Measurements from ENCODE around the gene AVPI1. TPM values are rescaled to one million over a fixed set of nuclear protein-coding genes. Genes with fewer than 3 reads are reported as not detected.
"Not testable (repeated sequence)": the region's sequence is repeated elsewhere in the genome, so short reads cannot be mapped to it uniquely, and the experiment has no call there.

Gene AVPI1
- total RNA-seq, 1 donor from 2014 or later = 5.6 TPM

DNA sequence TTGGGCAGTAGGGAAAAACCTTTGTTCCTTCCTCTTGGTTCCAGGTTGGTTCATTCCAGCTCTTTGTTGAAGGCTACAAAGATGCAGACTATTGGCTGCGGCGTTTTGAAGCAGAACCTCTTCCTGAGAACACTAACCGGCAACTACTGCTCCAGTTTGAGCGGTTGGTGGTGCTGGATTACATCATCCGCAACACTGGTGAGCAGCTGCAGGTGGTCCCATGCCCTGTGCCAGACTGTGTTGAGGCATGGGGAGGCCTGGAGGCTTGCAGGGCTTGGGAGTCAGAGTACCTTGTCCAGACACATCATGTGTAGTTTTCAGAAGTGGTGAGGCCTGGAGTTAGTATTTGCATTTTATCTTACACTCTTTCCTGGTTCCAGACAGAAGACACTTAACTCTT, 30.3 kb downstream of the AVPI1 start:
- Mint-ChIP-seq H3K27me3 (ENCODE audit: low read depth, unreplicated experiment) (no peaks in the 10 kb centered on the region), H3K4me3 (ENCODE audit: unreplicated experiment) (no peak overlapping the region), H3K4me1 (ENCODE audit: low read depth, unreplicated experiment) (peaks cover 4% of the 10 kb centered on the region), H3K27ac (ENCODE audit: unreplicated experiment) (no peak overlapping the region), H3K36me3 (ENCODE audit: low read depth, unreplicated experiment) (peaks cover 22% of the 10 kb centered on the region), H3K9me3 (ENCODE audit: unreplicated experiment) (no peaks in the 10 kb centered on the region)
- DNase-seq (ENCODE audit: low read depth) = no peak
- Histone ChIP-seq H3K9ac (ENCODE audit: low read length) (no peak overlapping the region), H3K27me3 (ENCODE audit: insufficient read depth, low read length) (no peaks in the 10 kb centered on the region), H3K79me2 (ENCODE audit: insufficient read depth, low read length) (peaks cover under 1% of the 10 kb centered on the region), H3K4me1 (ENCODE audit: insufficient read depth, low read length) (peaks cover 3% of the 10 kb centered on the region), H3K4me3 (ENCODE audit: insufficient read depth, low read depth, low read length) (no peak overlapping the region), H2AFZ (ENCODE audit: low read depth, low read length) (no peak overlapping the region), H3K4me2 (ENCODE audit: low read length) (no peak overlapping the region), H3K27ac (ENCODE audit: low read depth, low read length) (no peak overlapping the region), H3K36me3 (ENCODE audit: insufficient read depth, low read length) (peaks cover 42% of the 10 kb centered on the region), H3K9me3 (ENCODE audit: insufficient read depth, low read depth, low read length) (no peaks in the 10 kb centered on the region), H4K20me1 (ENCODE audit: insufficient read depth, low read length) (peaks cover 8% of the 10 kb centered on the region)
- no peak for FAIRE-seq
- no peak for TF ChIP-seq EZH2 (IDR thresholded peaks at IDR 0.05; ENCODE audit: insufficient read depth, low read length)
- TF ChIP-seq, protein P1, sequence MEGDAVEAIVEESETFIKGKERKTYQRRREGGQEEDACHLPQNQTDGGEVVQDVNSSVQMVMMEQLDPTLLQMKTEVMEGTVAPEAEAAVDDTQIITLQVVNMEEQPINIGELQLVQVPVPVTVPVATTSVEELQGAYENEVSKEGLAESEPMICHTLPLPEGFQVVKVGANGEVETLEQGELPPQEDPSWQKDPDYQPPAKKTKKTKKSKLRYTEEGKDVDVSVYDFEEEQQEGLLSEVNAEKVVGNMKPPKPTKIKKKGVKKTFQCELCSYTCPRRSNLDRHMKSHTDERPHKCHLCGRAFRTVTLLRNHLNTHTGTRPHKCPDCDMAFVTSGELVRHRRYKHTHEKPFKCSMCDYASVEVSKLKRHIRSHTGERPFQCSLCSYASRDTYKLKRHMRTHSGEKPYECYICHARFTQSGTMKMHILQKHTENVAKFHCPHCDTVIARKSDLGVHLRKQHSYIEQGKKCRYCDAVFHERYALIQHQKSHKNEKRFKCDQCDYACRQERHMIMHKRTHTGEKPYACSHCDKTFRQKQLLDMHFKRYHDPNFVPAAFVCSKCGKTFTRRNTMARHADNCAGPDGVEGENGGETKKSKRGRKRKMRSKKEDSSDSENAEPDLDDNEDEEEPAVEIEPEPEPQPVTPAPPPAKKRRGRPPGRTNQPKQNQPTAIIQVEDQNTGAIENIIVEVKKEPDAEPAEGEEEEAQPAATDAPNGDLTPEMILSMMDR (IDR thresholded peaks at IDR 0.05; ENCODE audit: insufficient read depth, low read depth, low read length) = no peak

DNA sequence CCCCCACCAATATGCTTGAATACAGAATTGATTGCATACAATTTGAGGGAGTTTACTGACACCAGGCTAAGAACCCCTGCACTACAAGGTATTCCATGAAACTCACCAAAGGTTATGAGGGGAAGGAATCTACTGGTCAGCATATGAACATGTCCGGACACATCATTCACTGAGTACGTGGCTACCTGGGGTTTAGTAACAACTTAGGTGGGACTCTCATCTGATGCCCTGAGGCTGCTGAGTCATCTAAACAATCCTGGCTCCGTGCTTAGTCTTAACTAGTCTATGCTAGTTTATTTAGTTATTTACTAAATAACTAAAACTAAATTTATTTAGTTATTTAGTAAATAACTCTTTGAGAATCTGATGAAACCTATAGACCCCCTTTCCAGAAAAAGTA, 35.3 kb downstream of the AVPI1 start:
- no peaks in the 10 kb centered on the region for H3K9me3 Mint-ChIP-seq (ENCODE audit: unreplicated experiment)
- H3K36me3 Mint-ChIP-seq (ENCODE audit: low read depth, unreplicated experiment) = peaks cover 18% of the 10 kb centered on the region
- H3K4me3 Mint-ChIP-seq (ENCODE audit: unreplicated experiment) = no peak overlapping the region
- H4K20me1 ChIP-seq (ENCODE audit: insufficient read depth, low read length) = peaks cover 2% of the 10 kb centered on the region
- peaks cover 20% of the 10 kb centered on the region for H3K4me1 ChIP-seq (ENCODE audit: insufficient read depth, low read length)
- H3K9me3 ChIP-seq (ENCODE audit: insufficient read depth, low read depth, low read length) = no peaks in the 10 kb centered on the region
- H2AFZ ChIP-seq (ENCODE audit: low read depth, low read length) = no peak overlapping the region
- no peaks in the 10 kb centered on the region for H3K27me3 Mint-ChIP-seq (ENCODE audit: low read depth, unreplicated experiment)
- H3K27ac Mint-ChIP-seq (ENCODE audit: unreplicated experiment) = peak overlapping the region; percentile 47
- H3K27ac ChIP-seq (ENCODE audit: low read depth, low read length) = no peak overlapping the region
- no peak overlapping the region for H3K9ac ChIP-seq (ENCODE audit: low read length)
- H3K4me1 Mint-ChIP-seq (ENCODE audit: low read depth, unreplicated experiment) = peaks cover 25% of the 10 kb centered on the region
- no peaks in the 10 kb centered on the region for H3K27me3 ChIP-seq (ENCODE audit: insufficient read depth, low read length)
- peaks cover 31% of the 10 kb centered on the region for H3K36me3 ChIP-seq (ENCODE audit: insufficient read depth, low read length)
- no peak overlapping the region for H3K4me2 ChIP-seq (ENCODE audit: low read length)
- no peak for FAIRE-seq
- TF ChIP-seq, protein P1 (IDR thresholded peaks at IDR 0.05; ENCODE audit: insufficient read depth, low read depth, low read length) = no peak
- TF ChIP-seq EZH2 (IDR thresholded peaks at IDR 0.05; ENCODE audit: insufficient read depth, low read length) = no peak
- no peak overlapping the region for H3K4me3 ChIP-seq (ENCODE audit: insufficient read depth, low read depth, low read length)
- peaks cover 30% of the 10 kb centered on the region for H3K79me2 ChIP-seq (ENCODE audit: insufficient read depth, low read length)
- DNase-seq (ENCODE audit: low read depth) = no peak

DNA sequence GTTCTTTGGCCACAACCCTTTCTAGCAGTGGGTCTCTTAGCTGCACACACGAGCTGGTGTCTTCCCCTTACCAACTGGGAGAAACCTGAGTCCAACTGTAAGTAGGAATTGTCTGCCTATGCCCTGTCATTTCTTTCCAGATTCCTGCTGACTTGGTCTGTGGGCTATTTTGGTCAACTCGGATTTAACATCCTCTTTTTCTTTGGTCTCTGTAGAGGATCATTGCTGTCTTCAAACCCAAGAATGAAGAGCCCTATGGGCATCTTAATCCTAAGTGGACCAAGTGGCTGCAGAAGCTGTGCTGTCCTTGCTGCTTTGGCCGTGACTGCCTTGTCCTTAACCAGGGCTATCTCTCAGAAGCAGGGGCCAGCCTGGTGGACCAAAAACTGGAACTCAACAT, 36.3 kb downstream of the AVPI1 start:
- peaks cover 35% of the 10 kb centered on the region for H3K79me2 ChIP-seq (ENCODE audit: insufficient read depth, low read length)
- peaks cover 16% of the 10 kb centered on the region for H3K36me3 Mint-ChIP-seq (ENCODE audit: low read depth, unreplicated experiment)
- peaks cover 20% of the 10 kb centered on the region for H3K4me1 ChIP-seq (ENCODE audit: insufficient read depth, low read length)
- TF ChIP-seq, protein P1 (IDR thresholded peaks at IDR 0.05; ENCODE audit: insufficient read depth, low read depth, low read length) = no peak
- TF ChIP-seq EZH2 (IDR thresholded peaks at IDR 0.05; ENCODE audit: insufficient read depth, low read length) = no peak
- FAIRE-seq (no peak), DNase-seq (ENCODE audit: low read depth) (no peak)
- no peaks in the 10 kb centered on the region for H3K27me3 ChIP-seq (ENCODE audit: insufficient read depth, low read length)
- no peak overlapping the region for H3K4me2 ChIP-seq (ENCODE audit: low read length)
- H3K27me3 Mint-ChIP-seq (ENCODE audit: low read depth, unreplicated experiment) = no peaks in the 10 kb centered on the region
- no peaks in the 10 kb centered on the region for H3K9me3 ChIP-seq (ENCODE audit: insufficient read depth, low read depth, low read length)
- no peaks in the 10 kb centered on the region for H3K9me3 Mint-ChIP-seq (ENCODE audit: unreplicated experiment)
- H3K36me3 ChIP-seq (ENCODE audit: insufficient read depth, low read length) = peaks cover 21% of the 10 kb centered on the region
- H3K4me1 Mint-ChIP-seq (ENCODE audit: low read depth, unreplicated experiment) = peaks cover 25% of the 10 kb centered on the region
- H3K4me3 ChIP-seq (ENCODE audit: insufficient read depth, low read depth, low read length) = no peak overlapping the region
- H2AFZ ChIP-seq (ENCODE audit: low read depth, low read length) = no peak overlapping the region
- no peaks in the 10 kb centered on the region for H4K20me1 ChIP-seq (ENCODE audit: insufficient read depth, low read length)
- no peak overlapping the region for H3K9ac ChIP-seq (ENCODE audit: low read length)
- no peak overlapping the region for H3K4me3 Mint-ChIP-seq (ENCODE audit: unreplicated experiment)
- H3K27ac Mint-ChIP-seq (ENCODE audit: unreplicated experiment) = no peak overlapping the region
- H3K27ac ChIP-seq (ENCODE audit: low read depth, low read length) = no peak overlapping the region

DNA sequence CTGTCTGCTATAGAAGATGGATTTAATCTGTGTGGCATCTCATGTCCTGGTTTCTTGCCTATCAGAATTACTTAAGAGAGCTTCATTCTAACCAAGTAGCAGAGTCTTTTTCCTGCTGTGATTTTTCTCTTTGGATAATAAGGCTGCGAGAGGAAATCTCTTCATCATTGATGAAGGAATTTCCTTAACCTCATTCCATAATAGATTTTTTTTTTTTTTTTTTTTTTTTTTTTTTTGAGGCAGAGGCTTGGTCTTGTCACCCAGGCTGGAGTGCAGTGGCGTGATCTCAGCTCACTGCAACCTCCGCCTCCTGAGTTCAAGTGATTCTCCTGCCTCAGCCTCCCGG, 37.7 kb downstream of the AVPI1 start:
- H3K9ac ChIP-seq (ENCODE audit: low read length) = peak overlapping the region; percentile 59
- peak overlapping the region; percentile 85 for H3K27ac ChIP-seq (ENCODE audit: low read depth, low read length)

More for the DNA sequence above, 37.7 kb downstream of the AVPI1 start:
- peak overlapping the region; percentile 97 for H3K27ac Mint-ChIP-seq (ENCODE audit: unreplicated experiment)
- not testable (repeated sequence) for H4K20me1 ChIP-seq (ENCODE audit: insufficient read depth, low read length); H3K9me3 Mint-ChIP-seq (ENCODE audit: unreplicated experiment); H3K4me3 ChIP-seq (ENCODE audit: insufficient read depth, low read depth, low read length); DNase-seq (ENCODE audit: low read depth); H3K9me3 ChIP-seq (ENCODE audit: insufficient read depth, low read depth, low read length); H3K27me3 ChIP-seq (ENCODE audit: insufficient read depth, low read length); FAIRE-seq; H3K27me3 Mint-ChIP-seq (ENCODE audit: low read depth, unreplicated experiment); H2AFZ ChIP-seq (ENCODE audit: low read depth, low read length)
- peaks cover 43% of the 10 kb centered on the region for H3K79me2 ChIP-seq (ENCODE audit: insufficient read depth, low read length)
- H3K4me1 ChIP-seq (ENCODE audit: insufficient read depth, low read length) = peaks cover 20% of the 10 kb centered on the region
- peaks cover 24% of the 10 kb centered on the region for H3K36me3 Mint-ChIP-seq (ENCODE audit: low read depth, unreplicated experiment)
- peaks cover 25% of the 10 kb centered on the region for H3K4me1 Mint-ChIP-seq (ENCODE audit: low read depth, unreplicated experiment)
- peak overlapping the region; percentile 70 for H3K4me3 Mint-ChIP-seq (ENCODE audit: unreplicated experiment)
- peak overlapping the region; percentile 72 for H3K4me2 ChIP-seq (ENCODE audit: low read length)
- peaks cover 27% of the 10 kb centered on the region for H3K36me3 ChIP-seq (ENCODE audit: insufficient read depth, low read length)

Data from astrocyte (in vitro differentiated cells and primary cell).